GM19452 (cell line): ENCODE data around the gene RPS18.

Experiments used
- ATAC-seq: cut with Tn5 transposase; IDR thresholded peaks from one replicate; pipeline ENCODE4 v1.9.1; 2021; ENCODE audit not compliant: unreplicated experiment

Gene RPS18

GRCh38 chr6:33314515-33314942, 42.7 kb downstream of the RPS18 start:
- ATAC-seq, result no peak

GRCh38 chr6:33314943-33315792, 43.3 kb downstream of the RPS18 start:
- ATAC-seq, result no peak

GRCh38 chr6:33315793-33316602, 44.1 kb downstream of the RPS18 start:
- no peak for ATAC-seq

GRCh38 chr6:33316603-33317418, 44.9 kb downstream of the RPS18 start:
- no peak for ATAC-seq

GRCh38 chr6:33317419-33317668, 45.5 kb downstream of the RPS18 start:
- ATAC-seq, result no peak

GRCh38 chr6:33317669-33318425, 46.0 kb downstream of the RPS18 start, which contains the start of gene ZBTB22:
Gene ZBTB22 (minus strand): TSS chr6:33317744. CDS start chr6:33316916, 828 bp downstream.
- peak; percentile 43 for ATAC-seq

GRCh38 chr6:33318426-33319073, 46.7 kb downstream of the RPS18 start:
- no peak for ATAC-seq

- ATAC-seq, result no peak
These were observed 48.1 kb downstream of the RPS18 start for GRCh38 chr6:33319939-33320314.

- no peak for ATAC-seq
These were observed 48.7 kb downstream of the RPS18 start for GRCh38 chr6:33320315-33321181.

GRCh38 chr6:33321227-33321626, 49.4 kb downstream of the RPS18 start:
- ATAC-seq, result no peak

GRCh38 chr6:33323623-33323948, 51.7 kb downstream of the RPS18 start:
- ATAC-seq, result peak; percentile 7

- no peak for ATAC-seq
These were observed 52.2 kb downstream of the RPS18 start for GRCh38 chr6:33324125-33324524.
